CD4-positive, alpha-beta T cell (primary cell): ENCODE data around the gene C9orf78. TPM values are rescaled to one million over a fixed set of nuclear protein-coding genes. Genes with fewer than 3 reads are reported as not detected.

Experiments used
- ATAC-seq: fragments of 200-7000 bp; cut with Tn5 transposase; one replicate; pipeline ENCODE4 v1.10.0; 2022; ENCODE audit warnings: mild to moderate bottlenecking; ENCODE audit not compliant: poor library complexity
- CTCF ChIA-PET: fragments of 350-600 bp; sonication (Branson Sonifier 250); formaldehyde crosslinking; loops from one replicate; lab custom pipeline; 2021; ENCODE audit warnings: antibody characterized with exemption, inconsistent platforms; lab: Charles Lee
- POLR2A ChIA-PET: fragments of 350-600 bp; sonication (Branson Sonifier 250); formaldehyde crosslinking; loops from one replicate; lab custom pipeline; 2021; ENCODE audit warnings: antibody characterized with exemption, inconsistent platforms; lab: Charles Lee
- DNase-seq, 14 experiments: peaks; one replicate each; pipeline ENCODE4 v3.0.0-alpha.2; 2013 to 2020; ENCODE audit warnings: mixed read lengths in 2 of 14
- H3K27ac ChIP-seq, 2 donors: one replicate each; pipeline versions ENCODE4 v1.5.1 to v1.7.0; 2013; ENCODE audit warnings: low read length in 2 of 2, low read depth in 1 of 2, mild to moderate bottlenecking in 1 of 2
- H3K27me3 ChIP-seq, 2 experiments: 1 replicate in 1 of 2; 2 replicates in 1 of 2; pipeline versions ENCODE4 v1.6.1 to v1.7.0; 2013; ENCODE audit warnings: low read length in 2 of 2, control low read depth in 1 of 2, mild to moderate bottlenecking in 1 of 2, moderate library complexity in 1 of 2; ENCODE audit not compliant: insufficient read depth in 2 of 2, control insufficient read depth in 1 of 2
- H3K36me3 ChIP-seq: one replicate; pipeline ENCODE4 v1.6.1; 2013; ENCODE audit warnings: low read length, control low read depth; ENCODE audit not compliant: insufficient read depth
- H3K4me1 ChIP-seq: one replicate; pipeline ENCODE4 v1.6.1; 2013; ENCODE audit warnings: low read length, control low read depth; ENCODE audit not compliant: insufficient read depth
- H3K4me3 ChIP-seq: one replicate; pipeline ENCODE4 v1.5.1; 2013; ENCODE audit warnings: mild to moderate bottlenecking, low read length, moderate library complexity
- H3K9me3 ChIP-seq, 2 experiments: 1 replicate in 1 of 2; 2 replicates in 1 of 2; pipeline versions ENCODE4 v1.6.1 to v1.7.0; 2013; ENCODE audit warnings: low read length in 2 of 2, mild to moderate bottlenecking in 2 of 2, control low read depth in 1 of 2, moderate library complexity in 1 of 2; ENCODE audit not compliant: control insufficient read depth in 1 of 2, insufficient read depth in 1 of 2
- H3K27ac Mint-ChIP-seq: one replicate; pipeline ENCODE4 v1.8.0; 2020; ENCODE audit warnings: mixed read lengths
- H3K27me3 Mint-ChIP-seq: one replicate; pipeline ENCODE4 v1.8.0; 2021; ENCODE audit warnings: mixed read lengths
- H3K36me3 Mint-ChIP-seq: one replicate; pipeline ENCODE4 v1.8.0; 2021; ENCODE audit warnings: low read depth, mixed read lengths
- H3K4me1 Mint-ChIP-seq: one replicate; pipeline ENCODE4 v1.8.0; 2021; ENCODE audit warnings: low read depth, mixed read lengths
- H3K4me3 Mint-ChIP-seq: one replicate; pipeline ENCODE4 v1.8.0; 2020; ENCODE audit warnings: mild to moderate bottlenecking, mixed read lengths
- H3K9me3 Mint-ChIP-seq: one replicate; pipeline ENCODE4 v1.8.0; 2020; ENCODE audit warnings: mixed read lengths
- CTCF ChIP-seq: fragments of 200-600 bp; IDR thresholded peaks from one replicate; pipeline ENCODE4 v1.8.0; 2022; ENCODE audit warnings: antibody characterized with exemption, mild to moderate bottlenecking
- intact Hi-C, 2 experiments: fragments of 100-400 bp; cut with DNase I in 1 of 2; cut with micrococcal nuclease in 1 of 2; formaldehyde crosslinking; loops; one replicate each; pipeline versions ENCODE4 v1.15.1 to v1.9.0; 2023 to 2025; cut with DNase I, micrococcal nuclease
- total RNA-seq, 174 experiments: library from RNA in 2 of 174; stranded (reverse) in 2 of 174; gene quantifications; one replicate each; pipeline ENCODE4 v1.2.3 and lab custom pipeline; 2021 to 2026

C9orf78 gene
- total RNA-seq, 2 experiments from 2014 or later = 145 to 159 TPM

GRCh38 chr9:129813661-129814060, 21.4 kb downstream of the C9orf78 start:
- peaks cover 85% of the 10 kb centered on the region for H3K36me3 Mint-ChIP-seq
- Histone ChIP-seq H3K36me3 (peaks cover 82% of the 10 kb centered on the region), H3K4me1 (no peaks in the 10 kb centered on the region), H3K27ac (no peak overlapping the region), H3K9me3 (no peaks in the 10 kb centered on the region), H3K27me3 (no peaks in the 10 kb centered on the region), H3K4me3 (no peak overlapping the region)
- H3K27ac Mint-ChIP-seq = no peak overlapping the region
- H3K9me3 Mint-ChIP-seq = no peaks in the 10 kb centered on the region
- no peak overlapping the region for H3K4me3 Mint-ChIP-seq
- peaks cover 28% of the 10 kb centered on the region for H3K4me1 Mint-ChIP-seq
- no peaks in the 10 kb centered on the region for H3K27me3 Mint-ChIP-seq
- POLR2A ChIA-PET = no interaction called here
- TF ChIP-seq CTCF = no peak
- no peak for DNase-seq
- intact Hi-C loops = no loop called here
- ATAC-seq = no peak
- CTCF ChIA-PET = no interaction called here

GRCh38 chr9:129812385-129812784, 22.7 kb downstream of the C9orf78 start:
- peaks cover 26% of the 10 kb centered on the region for H3K4me1 Mint-ChIP-seq
- Histone ChIP-seq H3K4me1 (no peaks in the 10 kb centered on the region), H3K36me3 (peaks cover 79% of the 10 kb centered on the region), H3K4me3 (no peak overlapping the region), H3K27ac (no peak overlapping the region), H3K9me3 (no peaks in the 10 kb centered on the region), H3K27me3 (no peaks in the 10 kb centered on the region)
- no peak for DNase-seq
- intact Hi-C loops = no loop called here
- H3K27me3 Mint-ChIP-seq = no peaks in the 10 kb centered on the region
- no peaks in the 10 kb centered on the region for H3K9me3 Mint-ChIP-seq
- H3K4me3 Mint-ChIP-seq = no peak overlapping the region
- no peak overlapping the region for H3K27ac Mint-ChIP-seq
- H3K36me3 Mint-ChIP-seq = peaks cover 85% of the 10 kb centered on the region
- TF ChIP-seq CTCF = no peak
- ChIA-PET POLR2A (interaction anchor here (0.9 kb wide), 1 partner anchor 11 kb away, joined by 3 read pairs; the partner anchor contains the start of gene TOR1A), CTCF (no interaction called here)
- no peak for ATAC-seq

- no peak for TF ChIP-seq CTCF
- Histone ChIP-seq H3K36me3 (peaks cover 80% of the 10 kb centered on the region), H3K9me3 (no peaks in the 10 kb centered on the region), H3K27me3 (no peaks in the 10 kb centered on the region), H3K4me3 (no peak overlapping the region), H3K4me1 (no peaks in the 10 kb centered on the region), H3K27ac (no peak overlapping the region)
- no peaks in the 10 kb centered on the region for H3K27me3 Mint-ChIP-seq
- intact Hi-C loops = no loop called here
- CTCF ChIA-PET = no interaction called here
- peaks cover 89% of the 10 kb centered on the region for H3K36me3 Mint-ChIP-seq
- H3K27ac Mint-ChIP-seq = no peak overlapping the region
- H3K4me3 Mint-ChIP-seq = no peak overlapping the region
- ATAC-seq (no peak), DNase-seq (no peak)
- peaks cover 29% of the 10 kb centered on the region for H3K4me1 Mint-ChIP-seq
- POLR2A ChIA-PET = interaction anchor here (0.9 kb wide), 1 partner anchor 12 kb away, joined by 3 read pairs; the partner anchor contains the start of gene TOR1A
- H3K9me3 Mint-ChIP-seq = no peaks in the 10 kb centered on the region
Measured at GRCh38 chr9:129811967-129812363, 23.1 kb downstream of the C9orf78 start.
